NCI-H1417 (cell line): ENCODE measurements around the gene CTSF.
"Not testable (repeated sequence)": the region's sequence is repeated elsewhere in the genome, so short reads cannot be mapped to it uniquely, and the experiment has no call there.

Experiments used
- DNase-seq, 3 experiments: peaks; one replicate each; lab custom pipeline; 2025; lab: John Stamatoyannopoulos, UW

The CTSF gene

GRCh38 chr11:66589996-66590675, 21.7 kb upstream of the CTSF start:
- DNase-seq: no peak

GRCh38 chr11:66589315-66589714, 20.9 kb upstream of the CTSF start:
- DNase-seq: not testable (repeated sequence)

GRCh38 chr11:66586136-66586535, 17.7 kb upstream of the CTSF start:
- DNase-seq: no peak

- DNase-seq: not testable (repeated sequence)
Observed at GRCh38 chr11:66585447-66585846, 17.0 kb upstream of the CTSF start.

- DNase-seq: not testable (repeated sequence)
Observed at GRCh38 chr11:66582565-66583147, 14.2 kb upstream of the CTSF start.

GRCh38 chr11:66581261-66581660, 12.9 kb upstream of the CTSF start:
- no peak for DNase-seq

GRCh38 chr11:66580803-66581202, 12.4 kb upstream of the CTSF start:
- no peak for DNase-seq

- DNase-seq: peak; percentile 22 to 68 (median 57)
Observed at GRCh38 chr11:66579017-66579606, 10.7 kb upstream of the CTSF start.

GRCh38 chr11:66570850-66571180, 2.4 kb upstream of the CTSF start:
- no peak for DNase-seq

GRCh38 chr11:66570079-66570849, 1.9 kb upstream of the CTSF start:
- DNase-seq: no peak

- DNase-seq: no peak
Observed at GRCh38 chr11:66569076-66569475, 670 bp upstream of the CTSF start.

- DNase-seq: no peak
Observed at GRCh38 chr11:66567787-66568123, 651 bp downstream of the CTSF start.

- no peak for DNase-seq
Observed at GRCh38 chr11:66566221-66566620, 2.2 kb downstream of the CTSF start.

- DNase-seq: no peak
Observed at GRCh38 chr11:66564984-66565383, 3.4 kb downstream of the CTSF start.

GRCh38 chr11:66564538-66564937, 3.9 kb downstream of the CTSF start:
- DNase-seq: no peak

GRCh38 chr11:66563832-66564231, 4.6 kb downstream of the CTSF start:
- no peak for DNase-seq

- no peak for DNase-seq
Observed at GRCh38 chr11:66562907-66563583, 5.4 kb downstream of the CTSF start.

- no peak for DNase-seq
Observed at GRCh38 chr11:66562275-66562674, 6.1 kb downstream of the CTSF start.

- DNase-seq: no peak
Observed at GRCh38 chr11:66561975-66562248, 6.5 kb downstream of the CTSF start.

GRCh38 chr11:66561178-66561974, 7.0 kb downstream of the CTSF start:
- no peak for DNase-seq

GRCh38 chr11:66559866-66560676, 8.3 kb downstream of the CTSF start:
- DNase-seq: no peak
